ENCODE data around the gene TJP2.

TJP2 gene

GRCh38 chr9:69147041-69147834, 26.8 kb upstream of the TJP2 start:
- TF ChIP-seq CTCF (IDR thresholded peaks at IDR 0.05): no peak
- Histone ChIP-seq H3K4me3 (no peak overlapping the region), H3K27ac (no peak overlapping the region)
- no peak for DNase-seq (ENCODE audit: low spot score)

- Histone ChIP-seq H3K4me3 (peak overlapping the region; percentile 43), H3K27ac (peak overlapping the region; percentile 32 to 76)
- no peak for DNase-seq (ENCODE audit: low spot score)
- peak; percentile 28 for TF ChIP-seq CTCF (IDR thresholded peaks at IDR 0.05)
Measured at GRCh38 chr9:69149321-69149807, 24.7 kb upstream of the TJP2 start.

GRCh38 chr9:69151506-69151905, 22.6 kb upstream of the TJP2 start:
- Histone ChIP-seq H3K4me3 (no peak overlapping the region), H3K27ac (no peak overlapping the region)
- DNase-seq (ENCODE audit: low spot score): no peak
- TF ChIP-seq CTCF (IDR thresholded peaks at IDR 0.05): no peak

- no peak overlapping the region for H3K4me3 ChIP-seq
- no peak for TF ChIP-seq CTCF (IDR thresholded peaks at IDR 0.05)
- no peak overlapping the region for H3K27ac ChIP-seq
- DNase-seq (ENCODE audit: low spot score): no peak
Measured at GRCh38 chr9:69153707-69154521, 20.2 kb upstream of the TJP2 start.

GRCh38 chr9:69155341-69156030, 18.6 kb upstream of the TJP2 start:
- no peak for DNase-seq (ENCODE audit: low spot score)
- Histone ChIP-seq H3K27ac (no peak overlapping the region), H3K4me3 (no peak overlapping the region)
- no peak for TF ChIP-seq CTCF (IDR thresholded peaks at IDR 0.05)

GRCh38 chr9:69157751-69158466, 16.2 kb upstream of the TJP2 start:
- Histone ChIP-seq H3K27ac (no peak overlapping the region), H3K4me3 (no peak overlapping the region)
- TF ChIP-seq CTCF (IDR thresholded peaks at IDR 0.05): no peak
- DNase-seq (ENCODE audit: low spot score): no peak

All from coronary artery (tissue), 2 donors.